BLaER1 (cell line): Measurements from ENCODE around the gene MLC1.

Experiments
- H3K27ac ChIP-seq: shearing (Covaris generic); formaldehyde crosslinking; 2 replicates; pipeline ENCODE4 v1.8.1; 2022
- H3K27me3 ChIP-seq: shearing (Covaris generic); formaldehyde crosslinking; 2 replicates; pipeline ENCODE4 v1.8.1; 2022
- H3K36me3 ChIP-seq: shearing (Covaris generic); formaldehyde crosslinking; 2 replicates; pipeline ENCODE4 v1.8.1; 2022
- H3K4me1 ChIP-seq: shearing (Covaris generic); formaldehyde crosslinking; 2 replicates; pipeline ENCODE4 v1.8.1; 2022
- H3K4me2 ChIP-seq: shearing (Covaris generic); formaldehyde crosslinking; 2 replicates; pipeline ENCODE4 v1.8.1; 2022
- H3K4me3 ChIP-seq: shearing (Covaris generic); formaldehyde crosslinking; 2 replicates; pipeline ENCODE4 v1.8.1; 2022
- H3K9ac ChIP-seq: shearing (Covaris generic); formaldehyde crosslinking; 2 replicates; pipeline ENCODE4 v1.8.1; 2022
- H3K9me3 ChIP-seq: shearing (Covaris generic); formaldehyde crosslinking; 2 replicates; pipeline ENCODE4 v1.8.1; 2022
- H4K20me1 ChIP-seq: shearing (Covaris generic); formaldehyde crosslinking; 2 replicates; pipeline ENCODE4 v1.8.1; 2022
- Cebpa-rat ChIP-seq: shearing (Covaris generic); IDR thresholded peaks from 2 replicates; pipeline ENCODE4 v1.8.1; 2022

Gene MLC1

GRCh38 chr22:50011447-50012210, 73.6 kb downstream of the MLC1 start:
- peaks cover 9% of the 10 kb centered on the region; the same call in 1 of the 2 replicates for H3K4me1 ChIP-seq
- peaks cover 32% of the 10 kb centered on the region; the same call in 1 of the 2 replicates for H4K20me1 ChIP-seq
- H3K9ac ChIP-seq = no peak overlapping the region
- no peaks in the 10 kb centered on the region for H3K9me3 ChIP-seq
- H3K36me3 ChIP-seq = no peaks in the 10 kb centered on the region
- no peak overlapping the region for H3K4me3 ChIP-seq
- no peak overlapping the region for H3K4me2 ChIP-seq
- H3K27ac ChIP-seq = no peak overlapping the region
- TF ChIP-seq Cebpa-rat = no peak
- peaks cover 72% of the 10 kb centered on the region for H3K27me3 ChIP-seq

GRCh38 chr22:50010676-50011446, 74.4 kb downstream of the MLC1 start:
- TF ChIP-seq Cebpa-rat = no peak
- H3K27ac ChIP-seq = no peak overlapping the region
- no peak overlapping the region for H3K9ac ChIP-seq
- H3K27me3 ChIP-seq = peaks cover 65% of the 10 kb centered on the region
- no peaks in the 10 kb centered on the region for H3K36me3 ChIP-seq
- H3K4me3 ChIP-seq = no peak overlapping the region
- H3K4me1 ChIP-seq = peaks cover 9% of the 10 kb centered on the region; the same call in 1 of the 2 replicates
- H3K4me2 ChIP-seq = no peak overlapping the region
- no peaks in the 10 kb centered on the region for H3K9me3 ChIP-seq
- H4K20me1 ChIP-seq = peaks cover 26% of the 10 kb centered on the region; the same call in 1 of the 2 replicates

GRCh38 chr22:50009765-50010675, 75.2 kb downstream of the MLC1 start:
- Histone ChIP-seq H3K27me3 (peaks cover 57% of the 10 kb centered on the region), H3K9me3 (no peaks in the 10 kb centered on the region), H3K4me2 (no peak overlapping the region), H3K9ac (no peak overlapping the region), H4K20me1 (peaks cover 26% of the 10 kb centered on the region; the same call in 1 of the 2 replicates), H3K36me3 (no peaks in the 10 kb centered on the region), H3K4me1 (peaks cover 8% of the 10 kb centered on the region; the same call in 1 of the 2 replicates), H3K27ac (no peak overlapping the region), H3K4me3 (no peak overlapping the region)
- TF ChIP-seq Cebpa-rat = no peak
